Progenitor cell of endocrine pancreas (in vitro differentiated cells): ENCODE data around the gene FSTL4. TPM values are rescaled to one million over a fixed set of nuclear protein-coding genes. Genes with fewer than 3 reads are reported as not detected.

Experiments
- DNase-seq: peaks from one replicate; pipeline ENCODE4 v3.0.0; 2021; ENCODE audit warnings: low spot score; ENCODE audit not compliant: unreplicated experiment
- H3K27ac Mint-ChIP-seq: 2 replicates; pipeline ENCODE4 v1.8.0; 2021; ENCODE audit warnings: mild to moderate bottlenecking, moderate library complexity, mixed read lengths
- H3K27me3 Mint-ChIP-seq: 2 replicates; pipeline ENCODE4 v1.8.0; 2021; ENCODE audit warnings: mixed read lengths
- H3K36me3 Mint-ChIP-seq: 2 replicates; pipeline ENCODE4 v1.8.0; 2022; ENCODE audit warnings: mixed read lengths; ENCODE audit not compliant: insufficient read depth
- H3K4me1 Mint-ChIP-seq: 2 replicates; pipeline ENCODE4 v1.8.0; 2021; ENCODE audit warnings: low read depth, mixed read lengths
- H3K4me3 Mint-ChIP-seq: 2 replicates; pipeline ENCODE4 v1.8.0; 2021; ENCODE audit warnings: low read depth, mild to moderate bottlenecking, moderate library complexity, mixed read lengths
- H3K9me3 Mint-ChIP-seq: 2 replicates; pipeline ENCODE4 v1.8.0; 2021; ENCODE audit warnings: low read depth, mixed read lengths
- CTCF ChIP-seq: fragments of 200-600 bp; sonication (generic); IDR thresholded peaks from one replicate; pipeline ENCODE4 v1.5.0; 2021; ENCODE audit warnings: antibody characterized with exemption, mild to moderate bottlenecking; ENCODE audit not compliant: unreplicated experiment
- total RNA-seq: library from RNA; stranded (reverse); gene quantifications from 2 replicates; pipeline ENCODE4 v1.2.1, GENCODE V29; 2021

FSTL4 gene
- total RNA-seq, 1 donor from 2014 or later: 2.4 TPM

GRCh38 chr5:133611357-133612248 lies 738 bp downstream of the FSTL4 start:
- H3K4me3 Mint-ChIP-seq: peak overlapping the region; percentile 59
- H3K9me3 Mint-ChIP-seq: no peaks in the 10 kb centered on the region
- H3K27ac Mint-ChIP-seq: no peak overlapping the region
- DNase-seq: no peak
- TF ChIP-seq CTCF: no peak
- H3K36me3 Mint-ChIP-seq: no peaks in the 10 kb centered on the region
- peaks cover 5% of the 10 kb centered on the region for H3K4me1 Mint-ChIP-seq
- peaks cover 70% of the 10 kb centered on the region for H3K27me3 Mint-ChIP-seq

GRCh38 chr5:133610489-133611356 lies 1.6 kb downstream of the FSTL4 start:
- Mint-ChIP-seq H3K4me1 (peaks cover 5% of the 10 kb centered on the region), H3K27ac (no peak overlapping the region), H3K9me3 (no peaks in the 10 kb centered on the region), H3K36me3 (no peaks in the 10 kb centered on the region), H3K27me3 (peaks cover 67% of the 10 kb centered on the region), H3K4me3 (peak overlapping the region; percentile 59)
- DNase-seq: peak; percentile 70
- TF ChIP-seq CTCF: peak; percentile 67

GRCh38 chr5:133607451-133607850 lies 4.9 kb downstream of the FSTL4 start:
- no peak for TF ChIP-seq CTCF
- H3K4me1 Mint-ChIP-seq: peaks cover 2% of the 10 kb centered on the region
- H3K4me3 Mint-ChIP-seq: no peak overlapping the region
- H3K27ac Mint-ChIP-seq: no peak overlapping the region
- H3K9me3 Mint-ChIP-seq: no peaks in the 10 kb centered on the region
- DNase-seq: no peak
- H3K36me3 Mint-ChIP-seq: no peaks in the 10 kb centered on the region
- H3K27me3 Mint-ChIP-seq: peaks cover 47% of the 10 kb centered on the region

GRCh38 chr5:133606835-133607234 lies 5.5 kb downstream of the FSTL4 start:
- H3K27me3 Mint-ChIP-seq: peaks cover 51% of the 10 kb centered on the region
- no peak overlapping the region for H3K27ac Mint-ChIP-seq
- H3K4me3 Mint-ChIP-seq: no peak overlapping the region
- H3K9me3 Mint-ChIP-seq: no peaks in the 10 kb centered on the region
- no peak for DNase-seq
- no peaks in the 10 kb centered on the region for H3K36me3 Mint-ChIP-seq
- no peak for TF ChIP-seq CTCF
- peaks cover 2% of the 10 kb centered on the region for H3K4me1 Mint-ChIP-seq

GRCh38 chr5:133605323-133605722 lies 7.0 kb downstream of the FSTL4 start:
- no peak overlapping the region for H3K4me3 Mint-ChIP-seq
- no peak overlapping the region for H3K27ac Mint-ChIP-seq
- peaks cover 45% of the 10 kb centered on the region for H3K27me3 Mint-ChIP-seq
- H3K4me1 Mint-ChIP-seq: no peaks in the 10 kb centered on the region
- no peaks in the 10 kb centered on the region for H3K36me3 Mint-ChIP-seq
- no peak for DNase-seq
- TF ChIP-seq CTCF: no peak
- H3K9me3 Mint-ChIP-seq: no peaks in the 10 kb centered on the region
